ENCODE results near the gene ZFYVE27. TPM values are rescaled to one million over a fixed set of nuclear protein-coding genes. Genes with fewer than 3 reads are reported as not detected.
A peak's percentile ranks its signal among the peaks of the same experiment; 100 is the strongest.
"Not testable (repeated sequence)": the region's sequence is repeated elsewhere in the genome, so short reads cannot be mapped to it uniquely, and the experiment has no call there.

ZFYVE27 gene, protein sequence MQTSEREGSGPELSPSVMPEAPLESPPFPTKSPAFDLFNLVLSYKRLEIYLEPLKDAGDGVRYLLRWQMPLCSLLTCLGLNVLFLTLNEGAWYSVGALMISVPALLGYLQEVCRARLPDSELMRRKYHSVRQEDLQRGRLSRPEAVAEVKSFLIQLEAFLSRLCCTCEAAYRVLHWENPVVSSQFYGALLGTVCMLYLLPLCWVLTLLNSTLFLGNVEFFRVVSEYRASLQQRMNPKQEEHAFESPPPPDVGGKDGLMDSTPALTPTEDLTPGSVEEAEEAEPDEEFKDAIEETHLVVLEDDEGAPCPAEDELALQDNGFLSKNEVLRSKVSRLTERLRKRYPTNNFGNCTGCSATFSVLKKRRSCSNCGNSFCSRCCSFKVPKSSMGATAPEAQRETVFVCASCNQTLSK
- 10 to 100 TPM; 14.8 to 32.6 TPM for total RNA-seq

DNA sequence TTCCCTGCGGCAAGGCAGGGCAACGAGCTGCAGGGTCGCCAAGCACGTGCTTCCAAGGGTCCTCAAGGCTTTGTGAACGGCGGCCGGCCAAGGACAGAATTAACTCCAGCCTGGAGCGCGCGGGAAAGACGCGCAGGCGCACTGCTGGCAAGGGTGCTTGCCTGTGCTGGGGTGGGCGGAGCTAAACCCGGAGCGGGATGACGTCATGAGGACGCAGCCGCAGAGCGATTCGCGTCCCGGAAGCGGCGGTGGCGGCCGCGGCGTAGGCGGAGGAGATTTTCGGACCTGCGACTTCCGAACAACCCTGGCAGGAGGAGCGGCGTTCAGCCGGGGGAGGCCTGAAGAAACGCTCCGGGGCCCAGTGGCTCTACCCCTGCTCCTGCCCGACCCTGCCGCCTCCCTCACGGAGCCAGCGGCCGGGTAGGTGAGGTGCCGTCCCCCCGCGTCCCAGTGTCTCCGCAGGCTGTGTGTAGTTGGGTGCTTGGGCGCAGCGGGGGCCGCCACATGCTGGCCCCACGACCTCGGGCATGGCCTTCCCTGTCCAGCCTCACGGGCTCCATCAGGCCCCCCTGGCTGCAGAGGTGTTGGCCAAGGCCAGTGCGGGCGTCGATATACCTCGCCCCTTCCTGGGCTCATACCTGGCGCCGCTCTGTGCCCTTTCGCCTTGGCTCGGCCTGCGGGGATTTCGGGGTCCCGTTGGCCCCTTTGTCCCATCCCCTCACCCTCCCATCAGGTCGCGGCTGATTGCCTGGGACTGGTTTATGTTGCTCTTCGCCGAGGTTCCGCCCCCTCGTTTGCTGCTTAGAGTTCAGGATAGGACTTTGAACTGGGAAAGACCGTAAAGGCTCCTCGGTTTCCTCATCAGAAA lies at the start of gene ZFYVE27:
Gene ZFYVE27, plus strand, starts transcription at position 227 of the 868 bp plus-strand sequence. CDS start 1,350 bp downstream, outside the sequence.
- Histone ChIP-seq H3K4me1 (peaks cover 16% of the 10 kb centered on the region), H3K9me3 (no peaks in the 10 kb centered on the region), H3K36me3 (replicated peaks in 1 of 2; ENCODE audit: insufficient read depth in 1 of 2, low read depth in 2 of 2) (no peaks in the 10 kb centered on the region), H3K27me3 (no peaks in the 10 kb centered on the region), H3K4me3 (peak within 1 kb of the TSS; percentile 74 to 79), H3K27ac (peak within 1 kb of the TSS; percentile 82 to 96 (median 94))
- TF ChIP-seq, protein P1, sequence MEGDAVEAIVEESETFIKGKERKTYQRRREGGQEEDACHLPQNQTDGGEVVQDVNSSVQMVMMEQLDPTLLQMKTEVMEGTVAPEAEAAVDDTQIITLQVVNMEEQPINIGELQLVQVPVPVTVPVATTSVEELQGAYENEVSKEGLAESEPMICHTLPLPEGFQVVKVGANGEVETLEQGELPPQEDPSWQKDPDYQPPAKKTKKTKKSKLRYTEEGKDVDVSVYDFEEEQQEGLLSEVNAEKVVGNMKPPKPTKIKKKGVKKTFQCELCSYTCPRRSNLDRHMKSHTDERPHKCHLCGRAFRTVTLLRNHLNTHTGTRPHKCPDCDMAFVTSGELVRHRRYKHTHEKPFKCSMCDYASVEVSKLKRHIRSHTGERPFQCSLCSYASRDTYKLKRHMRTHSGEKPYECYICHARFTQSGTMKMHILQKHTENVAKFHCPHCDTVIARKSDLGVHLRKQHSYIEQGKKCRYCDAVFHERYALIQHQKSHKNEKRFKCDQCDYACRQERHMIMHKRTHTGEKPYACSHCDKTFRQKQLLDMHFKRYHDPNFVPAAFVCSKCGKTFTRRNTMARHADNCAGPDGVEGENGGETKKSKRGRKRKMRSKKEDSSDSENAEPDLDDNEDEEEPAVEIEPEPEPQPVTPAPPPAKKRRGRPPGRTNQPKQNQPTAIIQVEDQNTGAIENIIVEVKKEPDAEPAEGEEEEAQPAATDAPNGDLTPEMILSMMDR (IDR thresholded peaks at IDR 0.05) = peak in 1 of 7 experiments; percentile 15
- peak; percentile 88 to 97 (median 96) for TF ChIP-seq POLR2A (IDR thresholded peaks at IDR 0.05)
- DNase-seq (peak; percentile 97 to 98 (median 98)), ATAC-seq (peak; percentile 98)
- intact Hi-C loops (cut with DNase I) = no loop called here
- 0% methylated on average over 25 to 65 of the region's 72 CpGs for WGBS, 2 donors

DNA sequence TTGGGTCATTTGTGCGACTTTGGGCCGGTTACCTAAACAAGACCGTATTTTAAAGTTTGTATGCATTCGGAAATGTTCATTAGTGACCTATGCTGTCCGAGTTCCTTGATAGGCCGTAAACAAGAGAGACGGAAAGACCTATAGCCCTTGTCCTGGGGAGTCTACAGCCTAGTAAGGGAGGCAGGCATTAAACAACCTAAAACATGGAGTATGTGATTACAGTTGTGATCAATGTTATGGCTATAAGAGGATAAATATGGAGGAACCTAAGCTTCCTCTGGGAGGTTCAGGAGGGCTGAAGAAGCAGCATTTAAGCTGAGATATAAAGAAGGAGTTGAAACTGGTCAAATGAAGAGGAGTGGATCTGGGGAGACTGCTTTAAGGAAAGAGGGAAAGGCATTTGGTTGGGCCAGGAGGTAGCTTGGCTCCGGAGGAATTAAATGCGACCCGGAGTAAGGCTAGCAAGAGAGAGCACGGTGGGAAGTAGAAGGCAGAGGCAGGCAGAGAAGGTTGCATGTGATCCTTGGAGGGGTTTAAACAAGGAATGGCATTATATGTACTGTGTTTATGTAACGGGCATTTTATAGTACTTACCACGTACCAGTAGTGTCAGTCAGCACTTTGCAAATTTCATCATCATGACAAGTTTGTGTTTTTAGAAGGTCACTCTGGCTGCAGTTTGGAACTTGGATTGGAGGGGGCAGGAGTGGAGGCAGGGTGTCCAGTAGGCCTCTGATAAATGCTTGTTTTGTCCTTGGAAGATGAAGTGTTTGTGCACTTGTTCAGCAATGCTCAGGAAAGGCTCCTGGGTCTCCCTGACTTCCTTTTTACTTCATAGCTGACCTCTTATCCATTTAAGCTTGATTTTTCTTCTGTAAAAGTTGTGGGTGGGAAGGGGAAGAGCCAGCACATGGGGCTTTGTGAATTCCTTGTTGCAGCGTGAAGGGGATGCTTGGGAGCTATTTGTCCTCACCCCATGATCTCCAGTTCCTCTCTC lies 48.8 kb upstream of the ZFYVE27 start:
- ATAC-seq = no peak
- H3K9me3 ChIP-seq = no peaks in the 10 kb centered on the region
- DNase-seq = peak in 2 of 4 donors; percentile 27 to 49
- H3K36me3 ChIP-seq (replicated peaks in 1 of 2; ENCODE audit: insufficient read depth in 1 of 2, low read depth in 2 of 2) = no peaks in the 10 kb centered on the region
- peaks cover 50% of the 10 kb centered on the region for H3K4me1 ChIP-seq
- TF ChIP-seq, protein P1 (IDR thresholded peaks at IDR 0.05) = no peak
- peak in 1 of 3 donors; percentile 6 for TF ChIP-seq POLR2A (IDR thresholded peaks at IDR 0.05)
- H3K4me3 ChIP-seq = no peak overlapping the region
- 41 to 45% methylated on average over 14 of the region's 14 CpGs for WGBS, 2 donors
- H3K27ac ChIP-seq = peak overlapping the region; percentile 55 to 95 (median 92)
- no peaks in the 10 kb centered on the region for H3K27me3 ChIP-seq
- intact Hi-C loops (cut with DNase I) = no loop called here

DNA sequence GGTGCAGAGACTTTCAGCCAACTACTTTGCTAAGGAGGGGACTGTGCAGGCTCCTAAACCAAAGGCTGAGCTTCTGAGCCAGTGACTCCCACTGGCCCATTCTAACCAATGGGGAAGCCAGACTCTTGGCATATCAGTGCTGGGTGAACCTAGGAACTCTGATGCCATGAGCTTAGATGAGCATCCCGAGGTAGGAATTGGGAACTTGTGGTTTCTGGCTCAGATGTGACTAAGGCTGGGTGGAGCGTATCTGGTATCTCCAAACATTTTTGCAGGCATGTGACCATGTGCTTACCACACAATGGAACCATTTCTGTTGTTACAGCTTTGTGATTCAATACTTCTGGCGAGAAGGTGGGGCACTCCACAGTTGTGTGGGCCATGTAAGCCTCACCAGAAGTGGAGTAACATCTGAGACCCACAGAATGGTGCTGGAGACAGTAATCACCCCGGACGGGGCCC lies 47.3 kb upstream of the ZFYVE27 start:
- intact Hi-C loops (cut with DNase I) = no loop called here
- DNase-seq = peak in 1 of 4 donors; percentile 67
- Histone ChIP-seq H3K27me3 (no peaks in the 10 kb centered on the region), H3K27ac (peak overlapping the region in 1 of 4 donors; percentile 90), H3K4me3 (no peak overlapping the region), H3K4me1 (peaks cover 35% of the 10 kb centered on the region), H3K9me3 (no peaks in the 10 kb centered on the region), H3K36me3 (replicated peaks in 1 of 2; ENCODE audit: insufficient read depth in 1 of 2, low read depth in 2 of 2) (no peaks in the 10 kb centered on the region)
- no peak for ATAC-seq
- 76 to 82% methylated on average over 5 of the region's 5 CpGs for WGBS, 2 donors
- TF ChIP-seq, protein P1 (IDR thresholded peaks at IDR 0.05) = no peak
- TF ChIP-seq POLR2A (IDR thresholded peaks at IDR 0.05) = no peak

DNA sequence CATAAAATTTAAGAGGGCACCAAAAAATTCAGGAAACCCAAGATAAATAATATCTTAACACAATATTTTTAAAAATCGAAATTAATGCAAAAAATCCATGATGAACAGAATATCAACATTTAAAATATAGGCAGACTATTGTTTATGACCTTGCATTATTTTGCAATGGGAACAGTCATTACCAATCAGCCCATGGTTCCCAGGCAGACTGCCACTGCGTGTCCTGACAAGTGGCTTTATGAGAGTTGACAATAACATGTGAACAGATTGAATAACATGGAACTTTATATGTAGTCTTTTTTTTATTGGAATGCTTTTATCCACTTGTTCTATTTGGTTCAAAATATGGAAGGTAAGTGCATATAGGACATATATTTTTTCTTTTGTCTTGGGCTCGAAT lies 46.8 kb upstream of the ZFYVE27 start:
- no peak for DNase-seq
- Histone ChIP-seq H3K4me1 (peaks cover 30% of the 10 kb centered on the region), H3K27ac (no peak overlapping the region), H3K27me3 (no peaks in the 10 kb centered on the region), H3K4me3 (no peak overlapping the region), H3K9me3 (no peaks in the 10 kb centered on the region), H3K36me3 (replicated peaks in 1 of 2; ENCODE audit: insufficient read depth in 1 of 2, low read depth in 2 of 2) (no peaks in the 10 kb centered on the region)
- WGBS, 2 donors = 76 to 79% methylated on average over 3 of the region's 3 CpGs
- TF ChIP-seq, protein P1 (IDR thresholded peaks at IDR 0.05) = no peak
- no peak for TF ChIP-seq POLR2A (IDR thresholded peaks at IDR 0.05)
- intact Hi-C loops (cut with DNase I) = no loop called here
- ATAC-seq = no peak

DNA sequence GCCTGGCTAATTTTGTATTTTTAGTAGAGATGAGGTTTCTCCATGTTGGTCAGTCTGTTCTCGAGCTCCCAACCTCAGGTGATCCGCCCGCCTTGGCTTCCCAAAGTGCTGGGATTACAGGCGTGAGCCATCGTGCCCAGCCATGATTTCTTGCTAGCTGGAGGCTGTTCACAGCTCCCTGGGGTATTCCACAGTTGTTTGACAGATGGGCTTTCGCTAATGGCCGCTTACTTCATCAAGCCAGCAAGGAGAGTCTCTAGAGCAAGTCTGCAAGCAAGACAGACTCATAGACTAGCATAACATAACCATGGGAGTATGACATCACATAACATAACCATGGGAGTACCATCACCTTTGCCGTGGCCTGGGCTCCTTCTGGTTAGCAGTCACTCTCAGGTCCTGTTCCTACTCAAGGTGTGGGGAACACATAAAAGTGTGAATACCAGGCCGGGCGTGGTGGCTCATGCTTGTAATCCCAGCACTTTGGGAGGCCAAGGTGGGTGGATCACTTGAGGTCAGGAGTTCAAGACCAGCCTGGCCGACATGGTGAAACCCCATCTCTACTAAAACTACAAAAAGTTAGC lies 38.8 kb upstream of the ZFYVE27 start:
- H3K4me3 ChIP-seq; ATAC-seq; H3K36me3 ChIP-seq (replicated peaks in 1 of 2; ENCODE audit: insufficient read depth in 1 of 2, low read depth in 2 of 2); intact Hi-C loops (cut with DNase I); DNase-seq; H3K27me3 ChIP-seq; H3K9me3 ChIP-seq: not testable (repeated sequence)
- H3K27ac ChIP-seq = peak overlapping the region; percentile 53 to 68 (median 66)
- WGBS, 2 donors = 83 to 85% methylated on average over 10 to 11 of the region's 11 CpGs
- peaks cover 13% of the 10 kb centered on the region for H3K4me1 ChIP-seq

Measured in body of pancreas (tissue), 4 donors.